Measurements from ENCODE around the gene AGBL1.

DNA sequence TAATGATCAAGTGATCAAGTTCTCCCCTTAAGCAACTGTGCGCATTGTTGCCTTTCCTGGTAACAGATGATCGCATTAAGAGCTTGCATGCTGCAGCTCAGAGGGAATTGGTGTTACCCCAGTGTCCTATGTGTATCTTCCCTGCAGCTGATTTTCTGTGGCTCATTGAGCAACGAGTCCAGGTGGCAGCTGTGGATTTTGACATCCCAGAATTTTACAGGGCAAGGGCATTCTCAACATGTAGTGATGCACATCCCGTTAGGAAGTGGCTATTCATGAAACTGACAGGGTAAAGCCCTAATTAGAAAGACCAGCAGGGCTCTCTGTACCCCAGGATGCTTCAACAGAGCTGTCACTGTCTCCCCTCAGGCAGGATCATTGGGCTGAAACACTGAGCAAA is 232.8 kb downstream of the AGBL1 start:
- TF ChIP-seq CTCF (IDR thresholded peaks at IDR 0.05), result no peak
- TF ChIP-seq EZH2 (IDR thresholded peaks at IDR 0.05), result no peak
- no peak for TF ChIP-seq EZH2phosphoT487 (IDR thresholded peaks at IDR 0.05)

Measured in neural progenitor cell (in vitro differentiated cells).